ENCODE results near the gene ALDH1L2. TPM values are rescaled to one million over a fixed set of nuclear protein-coding genes. Genes with fewer than 3 reads are reported as not detected.

ALDH1L2 gene
- total RNA-seq, 4 donors from 2014 or later = 0.95 to 4.0 (median 1.7) TPM

DNA sequence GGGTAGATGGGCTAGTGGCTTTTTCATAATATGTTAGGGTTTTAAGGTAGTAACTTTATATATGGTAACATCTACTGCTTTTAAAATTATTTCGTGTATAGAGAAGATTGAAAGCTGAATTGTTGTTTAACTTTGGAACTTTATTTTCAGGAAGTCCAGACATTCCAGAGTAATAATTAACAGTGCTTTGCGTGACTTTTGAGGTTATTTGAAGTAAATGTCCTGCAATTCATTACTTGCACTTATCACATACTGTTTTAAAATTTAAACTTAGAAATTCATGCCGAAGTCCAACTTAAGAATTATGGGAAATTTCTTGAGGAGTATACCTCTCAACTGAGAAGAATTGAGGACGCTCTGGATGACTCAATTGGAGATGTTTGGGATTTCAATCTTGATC is 26.6 kb upstream of the ALDH1L2 start:
- Histone ChIP-seq H3K9me3 (no peaks in the 10 kb centered on the region), H3K4me3 (no peak overlapping the region), H3K27me3 (no peaks in the 10 kb centered on the region), H3K36me3 (peaks cover 0 to 23% of the 10 kb centered on the region in 2 donors), H3K27ac (no peak overlapping the region), H3K4me1 (peaks cover 30 to 36% of the 10 kb centered on the region in 2 donors)
- TF ChIP-seq, protein P1, sequence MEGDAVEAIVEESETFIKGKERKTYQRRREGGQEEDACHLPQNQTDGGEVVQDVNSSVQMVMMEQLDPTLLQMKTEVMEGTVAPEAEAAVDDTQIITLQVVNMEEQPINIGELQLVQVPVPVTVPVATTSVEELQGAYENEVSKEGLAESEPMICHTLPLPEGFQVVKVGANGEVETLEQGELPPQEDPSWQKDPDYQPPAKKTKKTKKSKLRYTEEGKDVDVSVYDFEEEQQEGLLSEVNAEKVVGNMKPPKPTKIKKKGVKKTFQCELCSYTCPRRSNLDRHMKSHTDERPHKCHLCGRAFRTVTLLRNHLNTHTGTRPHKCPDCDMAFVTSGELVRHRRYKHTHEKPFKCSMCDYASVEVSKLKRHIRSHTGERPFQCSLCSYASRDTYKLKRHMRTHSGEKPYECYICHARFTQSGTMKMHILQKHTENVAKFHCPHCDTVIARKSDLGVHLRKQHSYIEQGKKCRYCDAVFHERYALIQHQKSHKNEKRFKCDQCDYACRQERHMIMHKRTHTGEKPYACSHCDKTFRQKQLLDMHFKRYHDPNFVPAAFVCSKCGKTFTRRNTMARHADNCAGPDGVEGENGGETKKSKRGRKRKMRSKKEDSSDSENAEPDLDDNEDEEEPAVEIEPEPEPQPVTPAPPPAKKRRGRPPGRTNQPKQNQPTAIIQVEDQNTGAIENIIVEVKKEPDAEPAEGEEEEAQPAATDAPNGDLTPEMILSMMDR (IDR thresholded peaks at IDR 0.05 in 4 of 5, conservative IDR thresholded peaks at IDR 0.05 in 1 of 5) = no peak
- no peak for TF ChIP-seq POLR2A (IDR thresholded peaks at IDR 0.05)
- in situ Hi-C loops (cut with MboI; ENCODE audit: low sequenced_read_pairs in 4 of 4) = loop anchor here in 1 of 4 donors (25.0 kb wide), 1 partner anchor 1149 kb away; the partner anchor contains the start of gene TDG
- no peak for ATAC-seq
- intact Hi-C loops (cut with DNase I; ENCODE audit: low total_unique reads) = loop anchor here (10.0 kb wide), 1 partner anchor 1984 kb away; the partner anchor contains the start of gene CRY1
- no peak for DNase-seq

DNA sequence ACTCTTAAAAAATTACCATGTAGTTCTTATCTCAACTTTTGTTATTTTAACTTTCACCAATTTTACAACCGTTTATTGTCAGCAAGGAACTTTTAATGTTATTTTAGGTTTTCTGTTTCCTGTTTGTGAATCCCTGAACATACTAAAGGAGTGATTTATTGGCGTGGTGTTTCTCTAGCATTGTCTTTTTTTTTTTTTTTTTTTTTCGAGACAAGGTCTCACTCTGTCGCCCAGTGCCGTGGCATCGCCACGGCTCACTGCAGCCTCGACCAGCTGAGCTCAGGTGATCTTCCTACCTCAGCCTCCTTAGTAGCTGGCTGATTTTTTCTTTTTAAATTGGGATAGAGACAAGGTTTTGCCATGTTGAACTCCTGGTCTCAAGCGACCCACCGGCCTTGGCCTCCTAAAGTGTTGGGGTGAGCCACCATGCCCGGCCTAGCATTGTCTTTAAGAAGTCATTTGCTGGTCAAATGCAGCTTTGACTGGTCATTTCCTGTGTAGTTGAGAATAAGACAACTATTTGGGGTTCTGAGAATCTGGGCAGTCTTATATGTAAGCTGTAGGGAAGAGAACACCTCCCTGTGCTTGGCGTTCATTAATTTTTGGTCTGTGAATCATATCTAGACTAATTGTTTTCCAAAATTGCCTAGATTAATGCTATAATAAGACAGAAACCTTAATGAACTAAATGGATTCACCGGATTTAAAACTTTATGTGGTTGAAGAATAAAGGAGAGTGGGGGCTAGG is 25.4 kb upstream of the ALDH1L2 start:
- intact Hi-C loops (cut with DNase I; ENCODE audit: low total_unique reads) = loop anchor here (5.0 to 10.0 kb wide), 3 partner anchors 822 to 1985 kb away; partner anchors contain the start of gene CRY1
- TF ChIP-seq, protein P1 (IDR thresholded peaks at IDR 0.05 in 4 of 5, conservative IDR thresholded peaks at IDR 0.05 in 1 of 5) = no peak
- no peak for TF ChIP-seq POLR2A (IDR thresholded peaks at IDR 0.05)
- ATAC-seq = no peak
- Histone ChIP-seq H3K27ac (peak overlapping the region; percentile 52 to 97 (median 94)), H3K4me3 (peak overlapping the region; percentile 21 to 94 (median 92)), H3K4me1 (peaks cover 30 to 36% of the 10 kb centered on the region in 2 donors), H3K27me3 (no peaks in the 10 kb centered on the region), H3K36me3 (peaks cover 0 to 11% of the 10 kb centered on the region in 2 donors), H3K9me3 (no peaks in the 10 kb centered on the region)
- no peak for DNase-seq
- in situ Hi-C loops (cut with MboI; ENCODE audit: low sequenced_read_pairs in 4 of 4) = loop anchor here in 1 of 4 donors (25.0 kb wide), 1 partner anchor 1147 kb away; the partner anchor contains the start of gene TDG

DNA sequence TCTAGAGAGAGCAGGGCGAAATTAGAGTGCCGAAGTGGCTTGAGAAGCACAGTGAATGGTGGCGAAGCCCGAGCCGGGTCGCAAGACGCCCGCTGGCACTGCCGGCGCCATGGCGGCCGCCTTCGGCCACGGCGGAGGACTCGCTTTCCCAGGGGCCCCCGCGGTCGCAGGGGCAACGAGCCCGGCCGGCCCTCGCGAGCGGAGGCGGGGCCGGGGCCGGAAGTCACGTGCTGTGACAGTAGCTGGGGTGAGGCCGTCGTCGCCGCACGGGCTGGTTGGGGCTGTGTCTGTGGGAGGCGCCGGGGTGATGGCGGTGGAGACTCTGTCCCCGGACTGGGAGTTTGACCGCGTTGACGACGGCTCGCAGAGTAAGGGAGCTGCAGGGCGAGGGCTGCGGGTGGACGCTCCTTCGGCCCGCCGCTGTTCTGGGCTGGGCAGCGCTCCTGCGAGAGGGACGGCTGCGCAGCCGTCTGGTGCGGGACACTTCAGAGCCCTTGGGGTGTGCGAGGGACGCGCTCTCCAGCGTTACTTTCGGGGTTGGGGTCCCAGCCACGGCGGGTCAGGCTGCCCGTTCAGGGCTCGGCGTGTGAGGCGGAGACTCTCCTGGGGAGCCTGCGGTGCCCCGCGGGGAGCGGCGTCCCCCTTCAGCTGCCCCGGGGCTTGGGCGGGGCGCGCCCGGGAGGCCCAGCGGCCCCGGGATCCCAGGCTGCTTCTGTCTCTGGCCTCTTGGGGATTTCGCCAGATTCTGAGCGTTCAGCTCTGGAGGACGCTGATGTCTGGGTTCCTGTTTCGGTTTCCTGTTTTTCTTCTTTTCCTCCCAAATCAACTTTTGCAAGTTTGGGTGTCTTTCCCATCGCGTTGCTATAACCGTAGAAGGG is 23.5 kb upstream of the ALDH1L2 start, which contains the start of gene WASHC4:
WASHC4 (plus strand) TSS at position 238 of the 878 bp plus-strand sequence; CDS start at position 308, 70 bp downstream.
- Histone ChIP-seq H3K36me3 (no peaks in the 10 kb centered on the region), H3K9me3 (no peaks in the 10 kb centered on the region), H3K4me1 (peaks cover 30 to 32% of the 10 kb centered on the region in 2 donors), H3K27ac (peak within 1 kb of the TSS; percentile 92 to 98 (median 96)), H3K4me3 (peak within 1 kb of the TSS; percentile 91 to 95 (median 93)), H3K27me3 (no peaks in the 10 kb centered on the region)
- DNase-seq (peak; percentile 90), ATAC-seq (peak; percentile 94 to 96)
- TF ChIP-seq, protein P1 (IDR thresholded peaks at IDR 0.05 in 4 of 5, conservative IDR thresholded peaks at IDR 0.05 in 1 of 5) = peak in 1 of 5 experiments; percentile 16
- peak; percentile 96 to 97 for TF ChIP-seq POLR2A (IDR thresholded peaks at IDR 0.05)
- intact Hi-C loops (cut with DNase I; ENCODE audit: low total_unique reads) = loop anchor here (1.0 to 5.0 kb wide), 4 partner anchors 23 to 1180 kb away; partner anchors contain the start of genes ALDH1L2 and APPL2
- in situ Hi-C loops (cut with MboI; ENCODE audit: low sequenced_read_pairs in 4 of 4) = loop anchor here in 1 of 4 donors (25.0 kb wide), 1 partner anchor 1145 kb away; the partner anchor contains the start of gene TDG

DNA sequence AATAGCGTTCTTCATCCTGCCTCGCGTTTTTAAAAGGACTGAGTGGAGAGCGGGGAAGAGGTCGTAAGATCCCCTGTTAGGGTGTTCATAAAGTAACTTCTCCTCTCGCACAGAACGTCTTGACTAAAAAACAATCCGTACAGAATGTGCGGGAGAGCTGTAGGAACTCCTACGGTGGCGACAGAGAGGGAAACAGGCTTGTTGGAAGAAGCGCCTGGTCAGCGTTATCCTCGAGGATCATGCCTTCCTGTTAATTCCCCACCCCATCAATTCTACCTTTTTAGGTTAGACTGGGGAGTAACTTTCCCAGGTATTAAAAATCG is 22.9 kb upstream of the ALDH1L2 start:
- TF ChIP-seq, protein P1 (IDR thresholded peaks at IDR 0.05 in 4 of 5, conservative IDR thresholded peaks at IDR 0.05 in 1 of 5) = no peak
- no peak for TF ChIP-seq POLR2A (IDR thresholded peaks at IDR 0.05)
- Histone ChIP-seq H3K4me3 (peak overlapping the region; percentile 91 to 95 (median 93)), H3K4me1 (peaks cover 30 to 32% of the 10 kb centered on the region in 2 donors), H3K27me3 (no peaks in the 10 kb centered on the region), H3K9me3 (no peaks in the 10 kb centered on the region), H3K27ac (peak overlapping the region; percentile 92 to 98 (median 96)), H3K36me3 (no peaks in the 10 kb centered on the region)
- in situ Hi-C loops (cut with MboI; ENCODE audit: low sequenced_read_pairs in 4 of 4) = loop anchor here in 1 of 4 donors (25.0 kb wide), 1 partner anchor 1145 kb away; the partner anchor contains the start of gene TDG
- ATAC-seq (peak; percentile 63 to 64), DNase-seq (no peak)
- intact Hi-C loops (cut with DNase I; ENCODE audit: low total_unique reads) = loop anchor here (1.0 to 5.0 kb wide), 4 partner anchors 23 to 1180 kb away; partner anchors contain the start of genes ALDH1L2 and APPL2

All from gastrocnemius medialis (tissue), 4 donors.